Measurements from ENCODE around the gene ZNF512. TPM values are rescaled to one million over a fixed set of nuclear protein-coding genes. Genes with fewer than 3 reads are reported as not detected.
A peak's percentile ranks its signal among the peaks of the same experiment; 100 is the strongest.

ZNF512 gene
- total and polyA plus RNA-seq, 2 of the 13 experiments (the other 11 are each of a cell fraction or from before 2014, with no cell fraction given), result 29.8 to 31.0 TPM

DNA sequence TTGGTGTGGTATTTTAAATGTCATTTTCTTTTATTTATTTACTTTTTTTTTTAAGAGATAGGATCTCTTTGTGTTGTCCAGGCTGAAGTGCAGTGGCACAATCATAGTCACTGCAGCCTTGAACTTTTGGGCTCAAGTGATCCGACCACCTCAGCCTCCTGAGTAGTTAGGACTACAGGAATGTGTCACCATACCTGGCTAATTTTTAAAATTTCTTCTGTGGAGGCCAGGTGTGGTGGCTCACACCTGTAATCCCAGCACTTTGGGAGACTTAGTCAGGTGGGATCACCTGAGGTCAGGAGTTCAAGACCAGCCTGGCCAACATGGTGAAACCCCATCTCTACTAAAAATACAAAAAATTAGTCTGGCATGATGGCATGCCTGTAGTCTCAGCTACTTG is 33.5 kb upstream of the ZNF512 start (continued):
- TF ChIP-seq, protein P1, sequence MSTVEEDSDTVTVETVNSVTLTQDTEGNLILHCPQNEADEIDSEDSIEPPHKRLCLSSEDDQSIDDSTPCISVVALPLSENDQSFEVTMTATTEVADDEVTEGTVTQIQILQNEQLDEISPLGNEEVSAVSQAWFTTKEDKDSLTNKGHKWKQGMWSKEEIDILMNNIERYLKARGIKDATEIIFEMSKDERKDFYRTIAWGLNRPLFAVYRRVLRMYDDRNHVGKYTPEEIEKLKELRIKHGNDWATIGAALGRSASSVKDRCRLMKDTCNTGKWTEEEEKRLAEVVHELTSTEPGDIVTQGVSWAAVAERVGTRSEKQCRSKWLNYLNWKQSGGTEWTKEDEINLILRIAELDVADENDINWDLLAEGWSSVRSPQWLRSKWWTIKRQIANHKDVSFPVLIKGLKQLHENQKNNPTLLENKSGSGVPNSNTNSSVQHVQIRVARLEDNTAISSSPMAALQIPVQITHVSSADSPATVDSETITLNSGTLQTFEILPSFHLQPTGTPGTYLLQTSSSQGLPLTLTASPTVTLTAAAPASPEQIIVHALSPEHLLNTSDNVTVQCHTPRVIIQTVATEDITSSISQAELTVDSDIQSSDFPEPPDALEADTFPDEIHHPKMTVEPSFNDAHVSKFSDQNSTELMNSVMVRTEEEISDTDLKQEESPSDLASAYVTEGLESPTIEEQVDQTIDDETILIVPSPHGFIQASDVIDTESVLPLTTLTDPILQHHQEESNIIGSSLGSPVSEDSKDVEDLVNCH (CRISPR knock-in tag; IDR thresholded peaks at IDR 0.05), result no peak
- no peak for TF ChIP-seq SIN3A (IDR thresholded peaks at IDR 0.05; ENCODE audit: borderline replicate concordance, low read depth, low read length)
- TF ChIP-seq NFYC (CRISPR knock-in tag; IDR thresholded peaks at IDR 0.05), result no peak
- no peak for TF ChIP-seq ZNF768 (CRISPR knock-in tag; IDR thresholded peaks at IDR 0.05)
- TF ChIP-seq, protein P2, sequence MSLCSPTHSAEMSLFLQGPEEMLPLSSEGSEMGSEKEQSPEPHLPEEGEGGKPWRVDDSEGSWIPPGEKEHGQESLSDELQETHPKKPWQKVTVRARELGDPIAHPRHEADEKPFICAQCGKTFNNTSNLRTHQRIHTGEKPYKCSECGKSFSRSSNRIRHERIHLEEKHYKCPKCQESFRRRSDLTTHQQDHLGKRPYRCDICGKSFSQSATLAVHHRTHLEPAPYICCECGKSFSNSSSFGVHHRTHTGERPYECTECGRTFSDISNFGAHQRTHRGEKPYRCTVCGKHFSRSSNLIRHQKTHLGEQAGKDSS (CRISPR knock-in tag; IDR thresholded peaks at IDR 0.05; ENCODE audit: borderline replicate concordance, low read depth), result no peak
- no peak for TF ChIP-seq RAD21 (CRISPR knock-in tag; IDR thresholded peaks at IDR 0.05)
- no peak for TF ChIP-seq KMT2B (CRISPR knock-in tag; IDR thresholded peaks at IDR 0.05)
- no peak for TF ChIP-seq HOXA3 (CRISPR knock-in tag; IDR thresholded peaks at IDR 0.05)
- peak; percentile 16 for TF ChIP-seq TEAD3 (CRISPR knock-in tag; optimal IDR thresholded peaks at IDR 0.05; ENCODE audit: borderline replicate concordance)
- TF ChIP-seq, protein P3, sequence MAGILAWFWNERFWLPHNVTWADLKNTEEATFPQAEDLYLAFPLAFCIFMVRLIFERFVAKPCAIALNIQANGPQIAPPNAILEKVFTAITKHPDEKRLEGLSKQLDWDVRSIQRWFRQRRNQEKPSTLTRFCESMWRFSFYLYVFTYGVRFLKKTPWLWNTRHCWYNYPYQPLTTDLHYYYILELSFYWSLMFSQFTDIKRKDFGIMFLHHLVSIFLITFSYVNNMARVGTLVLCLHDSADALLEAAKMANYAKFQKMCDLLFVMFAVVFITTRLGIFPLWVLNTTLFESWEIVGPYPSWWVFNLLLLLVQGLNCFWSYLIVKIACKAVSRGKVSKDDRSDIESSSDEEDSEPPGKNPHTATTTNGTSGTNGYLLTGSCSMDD (CRISPR knock-in tag; IDR thresholded peaks at IDR 0.05), result no peak
- no peak for TF ChIP-seq ZNF781 (CRISPR knock-in tag; IDR thresholded peaks at IDR 0.05; ENCODE audit: borderline replicate concordance, not compliant biosample characterization)
- TF ChIP-seq MZF1 (CRISPR knock-in tag; IDR thresholded peaks at IDR 0.05; ENCODE audit: borderline replicate concordance), result no peak
- TF ChIP-seq, protein P4, sequence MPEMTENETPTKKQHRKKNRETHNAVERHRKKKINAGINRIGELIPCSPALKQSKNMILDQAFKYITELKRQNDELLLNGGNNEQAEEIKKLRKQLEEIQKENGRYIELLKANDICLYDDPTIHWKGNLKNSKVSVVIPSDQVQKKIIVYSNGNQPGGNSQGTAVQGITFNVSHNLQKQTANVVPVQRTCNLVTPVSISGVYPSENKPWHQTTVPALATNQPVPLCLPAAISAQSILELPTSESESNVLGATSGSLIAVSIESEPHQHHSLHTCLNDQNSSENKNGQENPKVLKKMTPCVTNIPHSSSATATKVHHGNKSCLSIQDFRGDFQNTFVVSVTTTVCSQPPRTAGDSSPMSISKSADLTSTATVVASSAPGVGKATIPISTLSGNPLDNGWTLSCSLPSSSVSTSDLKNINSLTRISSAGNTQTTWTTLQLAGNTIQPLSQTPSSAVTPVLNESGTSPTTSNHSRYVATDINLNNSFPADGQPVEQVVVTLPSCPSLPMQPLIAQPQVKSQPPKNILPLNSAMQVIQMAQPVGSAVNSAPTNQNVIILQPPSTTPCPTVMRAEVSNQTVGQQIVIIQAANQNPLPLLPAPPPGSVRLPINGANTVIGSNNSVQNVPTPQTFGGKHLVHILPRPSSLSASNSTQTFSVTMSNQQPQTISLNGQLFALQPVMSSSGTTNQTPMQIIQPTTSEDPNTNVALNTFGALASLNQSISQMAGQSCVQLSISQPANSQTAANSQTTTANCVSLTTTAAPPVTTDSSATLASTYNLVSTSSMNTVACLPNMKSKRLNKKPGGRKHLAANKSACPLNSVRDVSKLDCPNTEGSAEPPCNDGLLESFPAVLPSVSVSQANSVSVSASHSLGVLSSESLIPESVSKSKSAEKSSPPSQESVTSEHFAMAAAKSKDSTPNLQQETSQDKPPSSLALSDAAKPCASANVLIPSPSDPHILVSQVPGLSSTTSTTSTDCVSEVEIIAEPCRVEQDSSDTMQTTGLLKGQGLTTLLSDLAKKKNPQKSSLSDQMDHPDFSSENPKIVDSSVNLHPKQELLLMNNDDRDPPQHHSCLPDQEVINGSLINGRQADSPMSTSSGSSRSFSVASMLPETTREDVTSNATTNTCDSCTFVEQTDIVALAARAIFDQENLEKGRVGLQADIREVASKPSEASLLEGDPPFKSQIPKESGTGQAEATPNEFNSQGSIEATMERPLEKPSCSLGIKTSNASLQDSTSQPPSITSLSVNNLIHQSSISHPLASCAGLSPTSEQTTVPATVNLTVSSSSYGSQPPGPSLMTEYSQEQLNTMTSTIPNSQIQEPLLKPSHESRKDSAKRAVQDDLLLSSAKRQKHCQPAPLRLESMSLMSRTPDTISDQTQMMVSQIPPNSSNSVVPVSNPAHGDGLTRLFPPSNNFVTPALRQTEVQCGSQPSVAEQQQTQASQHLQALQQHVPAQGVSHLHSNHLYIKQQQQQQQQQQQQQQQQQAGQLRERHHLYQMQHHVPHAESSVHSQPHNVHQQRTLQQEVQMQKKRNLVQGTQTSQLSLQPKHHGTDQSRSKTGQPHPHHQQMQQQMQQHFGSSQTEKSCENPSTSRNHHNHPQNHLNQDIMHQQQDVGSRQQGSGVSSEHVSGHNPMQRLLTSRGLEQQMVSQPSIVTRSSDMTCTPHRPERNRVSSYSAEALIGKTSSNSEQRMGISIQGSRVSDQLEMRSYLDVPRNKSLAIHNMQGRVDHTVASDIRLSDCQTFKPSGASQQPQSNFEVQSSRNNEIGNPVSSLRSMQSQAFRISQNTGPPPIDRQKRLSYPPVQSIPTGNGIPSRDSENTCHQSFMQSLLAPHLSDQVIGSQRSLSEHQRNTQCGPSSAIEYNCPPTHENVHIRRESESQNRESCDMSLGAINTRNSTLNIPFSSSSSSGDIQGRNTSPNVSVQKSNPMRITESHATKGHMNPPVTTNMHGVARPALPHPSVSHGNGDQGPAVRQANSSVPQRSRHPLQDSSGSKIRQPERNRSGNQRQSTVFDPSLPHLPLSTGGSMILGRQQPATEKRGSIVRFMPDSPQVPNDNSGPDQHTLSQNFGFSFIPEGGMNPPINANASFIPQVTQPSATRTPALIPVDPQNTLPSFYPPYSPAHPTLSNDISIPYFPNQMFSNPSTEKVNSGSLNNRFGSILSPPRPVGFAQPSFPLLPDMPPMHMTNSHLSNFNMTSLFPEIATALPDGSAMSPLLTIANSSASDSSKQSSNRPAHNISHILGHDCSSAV (CRISPR knock-in tag; IDR thresholded peaks at IDR 0.05; ENCODE audit: borderline replicate concordance), result no peak
- TF ChIP-seq FOSL1 (CRISPR knock-in tag; IDR thresholded peaks at IDR 0.05; ENCODE audit: borderline replicate concordance), result no peak
- TF ChIP-seq ZEB1 (IDR thresholded peaks at IDR 0.05; ENCODE audit: insufficient replicate concordance, low read depth), result peak; percentile 55
- TF ChIP-seq RFX5 (IDR thresholded peaks at IDR 0.05; ENCODE audit: low read depth, low read length), result no peak
- TF ChIP-seq ZNF24 (IDR thresholded peaks at IDR 0.05), result no peak
- TF ChIP-seq ZNF572 (CRISPR knock-in tag; IDR thresholded peaks at IDR 0.05), result no peak
- peak; percentile 22; the same call in 1 of the 2 replicates for TF ChIP-seq RARA (CRISPR knock-in tag; IDR thresholded peaks at IDR 0.05)
- no peak for TF ChIP-seq ZNF33B (CRISPR knock-in tag; IDR thresholded peaks at IDR 0.05)
